Activated CD4-positive, alpha-beta T cell treated with anti-CD3 and anti-CD28 coated beads, Interleukin-2, amount 50 U/mL, for 16 hours (primary cell): Measurements from ENCODE around the gene COL1A1.

Experiments used
- DNase-seq: peaks from one replicate; pipeline ENCODE4 v3.0.0-alpha.2; 2020

Gene COL1A1

DNA sequence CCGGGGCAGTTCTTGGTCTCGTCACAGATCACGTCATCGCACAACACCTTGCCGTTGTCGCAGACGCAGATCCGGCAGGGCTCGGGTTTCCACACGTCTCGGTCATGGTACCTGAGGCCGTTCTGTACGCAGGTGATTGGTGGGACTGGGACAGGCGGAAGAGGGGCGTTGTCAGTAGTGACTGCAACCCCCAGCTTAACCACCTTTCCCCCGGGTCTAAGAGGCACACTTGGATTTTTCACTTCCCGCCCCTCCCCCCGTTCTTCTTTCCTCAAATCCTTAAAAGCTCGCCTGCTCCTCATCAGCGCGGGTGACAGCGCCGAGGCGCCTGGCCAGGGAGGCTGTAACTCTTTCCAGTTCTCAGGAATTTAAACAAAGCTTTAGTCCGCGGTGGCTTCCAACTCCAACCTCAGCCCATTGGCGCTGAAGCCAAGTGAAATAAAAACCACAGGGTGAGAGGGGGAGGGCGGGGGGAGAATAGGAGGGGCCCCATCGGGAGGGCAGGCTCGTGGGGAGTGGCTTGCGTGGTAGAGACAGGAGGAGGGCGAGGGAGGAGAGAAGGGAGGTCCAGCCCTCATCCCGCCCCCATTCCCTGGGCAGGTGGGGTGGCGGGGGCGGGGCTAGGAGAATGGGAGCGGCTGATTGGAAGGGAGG, 1.5 kb downstream of the COL1A1 start:
- DNase-seq: peak; percentile 62

DNA sequence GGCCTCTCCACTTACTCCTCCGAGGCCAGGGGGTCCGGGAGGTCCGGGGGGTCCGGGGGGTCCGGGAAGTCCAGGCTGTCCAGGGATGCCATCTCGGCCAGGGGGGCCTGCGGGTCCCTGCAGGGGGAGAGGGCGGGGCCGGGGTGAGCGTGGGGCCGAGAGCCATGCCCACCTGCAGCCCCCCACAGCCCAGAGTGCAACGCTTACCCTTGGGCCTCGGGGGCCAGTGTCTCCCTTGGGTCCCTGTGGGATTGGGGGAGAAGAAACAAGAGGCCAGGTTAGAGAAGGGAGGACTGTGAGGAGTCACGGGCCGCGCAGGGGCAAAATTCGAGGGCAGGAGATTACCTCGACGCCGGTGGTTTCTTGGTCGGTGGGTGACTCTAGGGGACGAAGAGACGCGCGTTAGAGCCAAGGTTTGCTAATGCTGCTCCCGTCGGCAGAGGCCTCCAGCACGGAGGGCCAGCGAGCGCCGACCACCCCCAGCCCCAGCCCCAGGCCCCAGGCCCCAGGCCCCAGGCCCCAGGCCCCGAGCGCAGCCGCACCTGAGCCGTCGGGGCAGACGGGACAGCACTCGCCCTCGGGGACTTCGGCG, 2.1 kb downstream of the COL1A1 start:
- no peak for DNase-seq

DNA sequence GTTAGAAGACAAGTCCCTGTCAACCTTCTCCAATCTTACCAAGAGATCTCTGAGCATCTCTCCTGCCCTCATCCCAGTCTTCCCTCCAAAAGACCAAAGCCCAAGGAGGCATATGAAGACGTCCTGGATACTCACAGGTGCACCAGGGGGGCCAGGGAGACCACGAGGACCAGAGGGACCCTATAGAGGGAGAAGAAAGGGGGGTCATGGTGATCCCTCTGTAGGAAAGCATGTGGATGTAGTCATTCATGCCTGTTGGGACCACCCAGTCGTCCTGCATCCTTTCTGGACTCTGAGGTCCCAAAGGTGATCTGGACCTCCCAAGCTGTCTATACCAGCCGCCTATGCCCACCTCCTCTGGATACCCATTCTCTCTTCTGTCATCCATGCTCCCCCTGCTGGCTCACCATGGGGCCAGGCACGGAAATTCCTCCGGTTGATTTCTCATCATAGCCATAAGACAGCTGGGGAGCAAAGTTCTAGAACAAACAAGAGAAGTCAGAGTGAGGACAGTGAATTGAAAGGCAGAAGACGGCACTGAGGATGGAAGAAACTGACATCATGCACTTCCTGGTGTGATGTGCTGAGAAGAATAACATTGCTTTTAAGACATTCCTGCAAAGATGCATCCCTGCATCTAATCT, 3.3 kb downstream of the COL1A1 start:
- DNase-seq: peak; percentile 63

DNA sequence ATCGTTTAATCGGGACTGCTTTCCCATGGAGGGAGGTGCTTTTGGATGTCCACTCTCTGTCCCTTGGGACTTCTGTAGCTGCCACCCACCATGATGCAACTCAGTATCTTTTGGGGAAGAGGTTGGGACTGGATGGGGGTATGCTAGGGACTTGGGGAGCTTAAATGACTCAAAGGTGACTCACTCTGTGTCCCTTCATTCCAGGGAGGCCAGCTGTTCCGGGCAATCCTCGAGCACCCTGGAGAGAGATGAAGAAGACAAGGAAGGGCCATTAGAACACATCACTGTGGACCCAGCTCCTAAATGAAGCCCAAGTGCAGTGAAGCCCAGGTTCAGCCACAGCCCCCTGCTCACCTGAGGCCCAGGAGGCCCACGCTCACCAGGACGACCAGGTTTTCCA, 4.6 kb downstream of the COL1A1 start:
- DNase-seq: no peak

DNA sequence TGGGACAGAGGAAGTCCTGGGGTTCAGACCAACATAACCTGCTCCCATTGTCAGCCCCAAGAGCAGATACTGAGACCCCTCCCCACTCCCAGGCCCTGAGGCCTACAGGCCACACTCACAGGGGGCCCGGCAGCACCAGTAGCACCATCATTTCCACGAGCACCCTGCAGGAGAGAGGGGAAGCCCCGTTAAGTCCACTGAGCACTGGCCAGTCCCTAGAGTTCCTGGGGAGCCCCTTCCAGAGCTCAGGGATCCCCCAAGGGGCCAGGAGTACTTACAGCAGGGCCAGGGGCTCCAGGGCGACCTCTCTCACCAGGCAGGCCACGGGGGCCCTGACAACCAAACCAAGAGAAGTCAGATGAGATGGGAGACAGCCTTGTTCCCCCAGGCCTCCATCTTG, 5.4 kb downstream of the COL1A1 start:
- DNase-seq: no peak

DNA sequence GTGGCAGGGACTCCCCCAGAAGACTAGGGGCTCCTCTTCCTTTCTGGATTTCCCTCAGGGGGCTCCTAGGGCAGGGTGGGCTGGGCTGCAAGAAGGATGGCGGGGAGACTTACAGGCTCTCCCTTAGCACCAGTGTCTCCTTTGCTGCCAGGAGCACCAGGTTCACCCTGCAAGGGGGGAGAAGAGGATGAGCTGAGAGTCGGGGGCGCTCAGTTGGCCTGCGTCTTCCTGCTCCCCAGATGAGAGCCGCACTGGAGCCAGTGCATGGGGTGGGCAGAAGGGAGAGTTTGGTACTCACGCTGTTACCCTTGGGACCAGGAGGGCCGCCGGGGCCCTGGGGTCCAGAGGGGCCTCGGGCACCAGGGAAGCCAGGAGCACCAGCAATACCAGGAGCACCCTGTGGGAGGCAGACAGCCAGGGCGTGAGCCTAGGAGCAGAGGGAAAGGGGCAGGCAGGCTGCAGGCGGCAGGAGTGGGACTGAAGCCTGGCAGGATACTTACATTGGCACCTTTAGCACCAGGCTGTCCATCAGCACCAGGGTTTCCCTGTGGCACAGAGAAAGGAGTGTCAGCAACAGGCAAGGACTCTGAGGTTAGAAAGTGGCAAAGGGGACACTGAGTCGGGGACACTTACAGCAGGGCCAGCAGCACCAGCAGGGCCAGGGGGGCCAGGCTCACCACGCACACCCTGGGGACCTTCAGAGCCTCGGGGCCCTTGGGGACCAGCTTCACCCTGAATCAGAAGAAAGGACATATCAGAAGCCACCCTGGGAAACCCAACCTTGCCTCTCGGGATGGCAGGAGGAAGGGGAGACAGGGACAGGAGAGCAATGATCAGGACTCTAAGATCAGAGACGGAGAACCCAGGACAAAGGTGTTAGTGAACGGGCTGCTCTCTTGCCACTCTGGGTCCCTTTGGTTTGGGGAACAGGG, 6.2 kb downstream of the COL1A1 start:
- no peak for DNase-seq

DNA sequence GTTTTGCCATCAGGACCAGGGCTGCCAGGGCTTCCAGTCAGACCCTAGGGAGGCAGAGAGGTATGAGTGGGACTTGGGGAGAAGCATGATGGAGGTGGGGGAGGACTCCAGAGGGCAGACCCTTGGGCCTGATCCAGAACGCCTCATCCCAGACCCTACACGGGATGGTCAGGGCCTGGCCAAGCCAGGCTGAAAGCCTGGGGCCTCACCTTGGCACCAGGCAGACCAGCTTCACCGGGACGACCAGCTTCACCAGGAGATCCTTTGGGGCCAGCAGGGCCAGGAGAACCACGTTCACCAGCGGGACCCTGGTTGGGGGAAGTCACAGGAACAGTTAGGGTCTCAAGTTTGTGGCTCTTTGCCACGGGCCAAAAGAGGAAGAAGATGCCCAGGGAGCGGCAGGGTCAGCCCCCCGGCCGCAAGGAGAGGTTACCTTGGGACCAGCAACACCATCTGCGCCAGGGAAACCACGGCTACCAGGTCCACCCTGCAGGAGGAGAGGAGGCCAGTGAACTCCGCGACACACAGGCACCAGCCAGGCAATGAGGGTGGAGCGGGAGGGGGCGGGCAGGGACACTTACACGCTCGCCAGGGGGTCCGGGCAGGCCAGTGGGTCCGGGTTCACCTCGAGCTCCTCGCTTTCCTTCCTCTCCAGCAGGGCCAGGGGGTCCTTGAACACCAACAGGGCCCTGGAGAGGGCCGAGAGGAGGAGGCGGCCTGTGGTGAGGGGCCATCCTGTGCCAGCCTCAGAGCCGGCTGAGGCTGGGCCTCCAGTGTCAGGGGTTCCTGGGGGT, 7.1 kb downstream of the COL1A1 start:
- DNase-seq: no peak

DNA sequence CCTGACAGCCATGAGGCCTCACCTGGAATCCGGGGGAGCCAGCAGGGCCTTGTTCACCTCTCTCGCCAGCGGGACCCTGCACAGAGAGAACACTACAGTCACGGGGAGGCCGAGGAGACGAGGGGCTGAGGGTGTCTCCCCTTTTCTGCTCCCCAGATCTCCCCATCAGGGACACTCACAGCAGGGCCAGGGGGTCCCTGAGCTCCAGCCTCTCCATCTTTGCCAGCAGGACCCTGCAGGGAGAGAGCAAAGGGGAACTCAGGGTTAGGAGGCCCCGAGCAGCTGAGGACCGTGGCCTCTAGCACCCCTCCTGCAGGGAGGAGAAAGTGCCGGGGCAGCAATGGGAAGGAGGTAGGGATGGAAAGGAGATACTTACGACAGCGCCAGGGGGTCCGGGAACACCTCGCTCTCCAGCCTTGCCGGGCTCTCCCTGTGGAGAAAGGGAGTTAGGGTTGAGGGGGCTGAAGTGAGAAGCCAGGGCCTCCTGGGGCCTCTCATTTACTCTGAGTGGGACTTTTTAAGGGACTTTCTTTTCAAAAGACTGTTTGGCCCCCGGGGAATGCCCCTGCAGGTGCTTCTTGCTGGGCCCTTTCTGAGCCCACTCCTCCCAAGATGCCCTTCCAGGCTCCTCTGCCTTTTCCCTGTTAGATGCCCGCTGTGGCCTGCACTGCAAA, 8.7 kb downstream of the COL1A1 start:
- DNase-seq: no peak

DNA sequence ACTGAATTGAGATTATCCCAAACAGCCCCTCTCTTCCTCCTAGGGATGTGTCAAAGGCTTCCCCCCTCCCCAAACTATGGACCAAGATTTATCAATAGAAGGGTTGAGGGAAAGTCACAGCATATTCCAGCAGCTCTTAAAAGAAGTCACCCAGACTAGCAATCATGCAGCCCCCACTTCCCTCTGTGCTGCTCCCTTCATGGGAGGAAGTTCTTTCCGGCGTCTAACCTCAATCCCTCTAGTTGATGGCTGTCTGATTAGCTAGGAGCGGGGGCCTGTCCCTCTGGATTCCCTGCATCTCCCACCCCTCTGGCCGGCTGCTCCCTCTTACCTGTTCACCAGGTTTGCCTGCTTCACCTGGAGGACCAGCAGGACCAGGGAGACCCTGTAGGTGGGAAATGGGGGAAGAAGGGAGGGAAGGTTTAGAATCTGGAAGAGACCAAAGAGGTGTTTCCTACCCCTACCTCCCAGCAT, 9.2 kb downstream of the COL1A1 start:
- DNase-seq: no peak

DNA sequence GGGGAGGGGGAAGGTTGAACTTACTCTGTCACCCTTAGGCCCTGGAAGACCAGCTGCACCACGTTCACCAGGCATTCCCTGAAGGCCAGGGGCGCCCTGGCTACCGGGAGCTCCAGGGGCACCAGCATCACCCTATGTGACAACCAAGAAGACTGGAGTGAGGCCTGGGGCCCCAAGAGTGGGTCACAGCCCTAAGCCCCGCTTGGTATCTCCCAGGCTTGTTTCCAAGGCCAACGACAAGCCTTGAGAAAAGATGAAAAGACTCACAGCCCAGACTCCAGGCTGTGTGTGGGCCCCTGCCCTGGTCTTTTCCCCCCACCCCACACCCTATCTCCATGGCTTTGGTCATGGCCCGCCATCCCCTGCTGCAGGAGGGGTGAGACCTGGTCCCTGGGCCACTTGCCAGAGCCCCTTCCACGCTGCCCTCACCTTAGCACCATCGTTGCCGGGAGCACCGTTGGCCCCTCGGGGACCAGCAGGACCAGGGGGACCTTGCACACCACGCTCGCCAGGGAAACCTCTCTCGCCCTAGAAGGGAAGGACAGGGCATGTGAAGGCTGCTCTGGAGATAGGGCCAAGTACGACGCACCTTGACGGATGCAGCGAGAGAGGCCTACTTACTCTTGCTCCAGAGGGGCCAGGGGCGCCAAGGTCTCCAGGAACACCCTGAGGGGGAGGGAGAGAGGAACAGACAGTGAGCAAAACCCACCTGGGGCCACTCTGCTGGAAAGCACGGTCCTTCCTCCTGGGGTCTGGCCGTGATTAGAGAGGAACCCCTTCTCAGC, 9.9 kb downstream of the COL1A1 start:
- DNase-seq: no peak

DNA sequence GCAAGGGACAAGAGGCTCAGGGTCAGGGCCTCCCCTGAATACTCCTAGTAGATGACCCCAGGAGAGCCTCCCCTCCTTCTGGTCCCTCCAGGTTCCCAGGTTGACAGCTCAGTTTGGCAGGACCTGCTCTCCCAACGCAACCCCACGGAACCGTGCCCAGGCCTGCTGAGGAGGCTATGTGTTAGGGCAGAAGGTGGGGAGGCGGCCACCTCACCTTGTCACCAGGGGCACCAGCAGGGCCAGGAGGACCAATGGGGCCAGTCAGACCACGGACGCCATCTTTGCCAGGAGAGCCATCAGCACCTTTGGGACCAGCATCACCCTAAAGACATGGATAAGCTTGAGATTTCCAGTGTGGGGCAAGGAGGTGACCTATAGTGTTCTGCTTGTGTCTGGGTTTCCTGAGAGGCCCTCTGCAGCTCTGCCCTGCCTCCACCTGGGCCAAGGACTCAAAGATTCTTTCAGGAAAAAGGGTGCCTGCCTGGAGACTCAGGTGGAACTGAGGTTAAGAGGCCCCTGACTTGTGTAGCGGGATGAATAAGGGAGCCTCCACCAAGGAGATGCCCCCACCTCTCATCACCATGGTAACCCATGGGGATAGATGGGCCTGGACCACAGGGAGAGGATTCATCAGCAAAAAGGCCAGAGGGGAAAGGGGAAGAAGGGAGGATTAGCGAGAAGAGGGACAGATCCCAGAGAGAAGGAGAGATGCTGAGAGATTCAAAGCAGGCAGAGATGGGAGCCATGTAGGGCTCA, 10.7 kb downstream of the COL1A1 start:
- no peak for DNase-seq

DNA sequence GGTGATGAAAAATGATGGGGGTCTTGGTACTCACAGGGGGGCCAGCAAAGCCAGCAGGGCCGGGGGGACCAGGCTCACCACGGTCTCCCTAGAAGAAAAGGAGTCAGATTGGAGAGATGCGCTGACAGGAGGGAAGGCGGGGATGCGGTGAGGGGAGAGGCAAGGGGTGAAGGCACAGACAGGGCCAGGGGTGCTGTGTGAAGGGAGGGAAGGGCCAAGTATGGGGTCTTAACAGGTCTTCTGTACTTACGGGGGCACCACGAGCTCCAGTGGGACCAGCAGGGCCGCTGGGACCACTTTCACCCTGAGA, 11.2 kb downstream of the COL1A1 start:
- no peak for DNase-seq

DNA sequence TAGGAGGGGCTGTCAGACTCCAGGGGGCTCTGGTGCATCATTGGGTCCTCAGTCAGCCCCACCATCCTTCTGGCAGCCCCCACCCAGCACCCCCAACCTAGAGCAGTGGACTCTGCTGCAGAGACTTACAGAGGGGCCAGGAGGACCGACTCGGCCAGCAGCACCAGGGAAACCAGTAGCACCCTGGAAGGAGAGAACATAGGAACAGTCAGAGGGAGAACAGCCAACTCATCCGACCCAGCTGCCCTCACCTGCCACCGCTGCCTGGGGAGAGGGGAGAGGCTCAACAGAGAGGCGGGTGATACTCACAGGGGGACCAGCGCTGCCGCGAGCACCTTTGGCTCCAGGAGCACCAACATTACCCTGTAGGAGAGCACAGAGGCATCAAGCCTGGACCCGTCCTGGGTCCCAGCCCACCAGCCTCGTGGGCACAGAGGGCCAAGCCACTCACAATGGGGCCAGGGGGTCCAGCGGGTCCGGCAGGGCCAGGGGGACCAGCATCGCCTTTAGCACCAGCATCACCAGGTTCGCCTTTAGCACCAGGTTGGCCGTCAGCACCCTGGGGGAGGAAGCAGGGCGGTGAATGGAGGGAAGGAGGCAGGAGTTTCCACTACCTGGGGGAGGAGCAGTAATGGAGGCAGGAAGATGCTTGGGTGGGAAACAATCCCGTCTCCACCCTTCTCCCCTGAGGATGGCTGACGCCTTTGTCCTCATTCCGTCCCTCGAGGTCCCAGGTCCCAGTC, 11.7 kb downstream of the COL1A1 start:
- no peak for DNase-seq

DNA sequence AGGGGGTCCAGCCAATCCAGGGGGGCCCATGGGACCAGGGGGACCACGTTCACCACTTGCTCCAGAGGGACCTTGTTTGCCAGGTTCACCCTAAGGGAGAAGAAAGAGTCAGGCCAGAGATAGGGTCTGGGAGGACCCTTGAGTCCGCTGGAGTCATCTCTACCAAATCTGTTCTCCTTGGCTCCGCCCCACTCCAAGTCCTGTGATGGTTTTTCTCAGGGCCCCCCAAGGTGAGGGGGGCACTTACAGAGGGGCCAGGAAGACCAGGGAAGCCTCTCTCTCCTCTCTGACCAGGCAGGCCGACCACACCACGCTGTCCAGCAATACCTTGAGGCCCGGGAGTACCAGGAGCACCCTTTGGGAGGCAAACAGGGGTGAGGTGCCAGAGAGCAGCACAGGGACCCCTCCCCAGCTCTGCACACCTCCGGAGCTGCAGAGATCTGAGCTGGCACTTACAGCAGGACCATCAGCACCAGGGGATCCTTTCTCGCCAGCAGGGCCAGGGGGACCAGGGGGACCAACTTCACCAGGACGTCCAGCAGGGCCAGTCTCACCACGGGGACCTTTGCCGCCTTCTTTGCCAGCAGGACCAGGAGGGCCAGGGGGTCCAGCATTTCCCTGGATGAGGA, 12.4 kb downstream of the COL1A1 start:
- DNase-seq: no peak

DNA sequence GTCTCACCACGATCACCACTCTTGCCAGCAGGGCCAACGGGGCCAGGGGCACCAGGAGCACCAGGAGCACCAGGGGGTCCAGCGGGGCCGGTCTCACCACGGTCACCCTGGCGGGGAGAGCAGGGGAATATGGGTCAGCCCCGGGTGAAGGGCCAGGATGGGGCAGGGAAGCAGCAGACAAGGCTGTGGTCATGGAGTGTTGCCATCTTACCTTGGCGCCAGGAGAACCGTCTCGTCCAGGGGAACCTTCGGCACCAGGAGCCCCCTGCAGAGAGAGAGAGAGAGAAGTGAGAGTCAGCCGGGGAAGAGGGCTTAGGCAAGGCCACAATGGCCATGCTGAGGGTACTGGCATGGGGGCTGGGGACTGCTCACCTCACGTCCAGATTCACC, 12.9 kb downstream of the COL1A1 start:
- no peak for DNase-seq

DNA sequence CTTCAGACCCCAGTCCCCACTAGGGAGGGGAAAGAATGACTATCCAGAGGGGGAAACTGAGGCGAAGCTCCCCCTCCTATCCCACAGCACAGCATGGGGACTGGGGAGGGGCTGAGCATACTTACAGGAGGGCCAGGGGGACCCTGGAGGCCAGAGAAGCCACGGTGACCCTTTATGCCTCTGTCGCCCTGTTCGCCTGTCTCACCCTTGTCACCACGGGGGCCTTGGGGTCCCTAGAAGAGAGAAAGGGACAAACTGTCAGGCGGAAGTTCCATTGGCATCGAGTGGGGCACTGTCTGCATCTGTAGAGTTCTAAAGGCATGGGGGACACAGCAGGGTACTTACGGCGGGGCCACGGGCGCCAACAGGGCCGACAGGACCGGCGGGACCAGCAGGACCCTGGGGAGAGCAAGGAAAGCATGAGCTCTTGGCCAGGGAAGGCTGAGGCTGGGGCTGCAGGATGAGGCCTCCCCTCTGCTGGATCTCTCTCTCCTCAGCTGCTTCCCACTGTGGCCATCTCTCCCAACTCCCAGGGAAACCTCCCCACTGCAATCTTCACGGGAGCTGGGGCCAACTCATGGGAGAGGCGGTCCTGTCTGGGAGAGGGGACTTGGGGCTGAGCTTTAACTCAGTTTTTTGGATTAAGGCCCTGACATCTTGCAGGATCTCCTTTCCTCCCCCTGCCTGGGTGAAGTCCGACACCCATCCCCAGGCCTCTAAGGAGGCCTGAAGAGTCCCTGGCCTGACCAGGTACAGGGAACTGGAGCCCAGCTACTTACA, 13.5 kb downstream of the COL1A1 start:
- no peak for DNase-seq

DNA sequence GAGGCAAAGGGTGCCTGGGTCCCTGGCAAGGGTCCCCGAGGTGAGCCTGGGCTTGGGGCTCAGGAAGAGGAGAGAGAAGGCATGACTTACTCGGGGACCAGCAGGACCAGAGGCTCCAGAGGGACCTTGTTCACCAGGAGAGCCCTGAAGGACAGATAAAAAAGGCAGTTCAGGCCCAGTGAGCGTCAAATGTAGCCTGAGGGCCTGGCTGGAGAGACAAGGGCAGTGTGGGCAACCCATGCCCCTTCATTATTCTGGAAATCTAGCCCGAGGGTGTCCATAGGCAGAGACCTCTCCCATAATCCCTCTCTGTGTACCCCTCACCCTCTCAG, 14.1 kb downstream of the COL1A1 start:
- no peak for DNase-seq

DNA sequence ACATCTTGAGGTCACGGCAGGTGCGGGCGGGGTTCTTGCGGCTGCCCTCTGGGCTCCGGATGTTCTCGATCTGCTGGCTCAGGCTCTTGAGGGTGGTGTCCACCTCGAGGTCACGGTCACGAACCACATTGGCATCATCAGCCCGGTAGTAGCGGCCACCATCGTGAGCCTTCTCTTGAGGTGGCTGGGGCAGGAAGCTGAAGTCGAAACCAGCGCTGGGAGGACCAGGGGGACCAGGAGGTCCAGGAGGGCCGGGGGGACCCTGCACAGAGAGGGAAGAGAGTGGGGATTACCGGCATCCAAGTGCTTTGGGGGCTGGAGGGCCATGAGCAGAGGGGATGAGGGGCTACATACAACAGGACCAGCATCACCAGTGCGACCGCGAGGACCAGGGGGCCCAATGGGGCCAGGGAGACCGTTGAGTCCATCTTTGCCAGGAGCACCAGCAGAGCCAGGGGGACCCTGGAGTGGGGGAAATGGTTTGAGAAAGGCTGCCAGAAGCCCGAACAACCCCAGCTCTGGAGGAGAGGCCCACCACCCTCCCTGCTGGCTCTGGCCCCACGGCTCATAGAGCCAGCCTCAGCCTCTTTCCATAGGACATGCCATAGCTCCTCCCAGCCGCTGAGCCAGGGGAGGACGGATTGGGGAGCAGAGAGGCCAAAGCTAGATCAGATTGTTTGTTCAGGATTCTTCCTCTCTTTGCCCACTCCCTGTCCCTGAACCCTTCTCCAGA, 14.6 kb downstream of the COL1A1 start:
- no peak for DNase-seq
